Activated CD8-positive, alpha-beta memory T cell treated with anti-CD3 and anti-CD28 coated beads for 1 hour (primary cell): ENCODE measurements around the gene DUSP9.
A peak's percentile ranks its signal among the peaks of the same experiment; 100 is the strongest.

Experiments
- DNase-seq, 2 donors: peaks; one replicate each; pipeline ENCODE4 v3.0.0-alpha.2; 2020; ENCODE audit warnings: low read depth in 1 of 2; ENCODE audit errors: extremely low read depth in 1 of 2

DUSP9 gene

GRCh38 chrX:153647461-153648357, 706 bp downstream of the DUSP9 start:
- DNase-seq, result no peak

- DNase-seq, result no peak
These were observed 1.6 kb downstream of the DUSP9 start for GRCh38 chrX:153648358-153649177.

- no peak for DNase-seq
These were observed 2.3 kb downstream of the DUSP9 start for GRCh38 chrX:153649178-153649914.

- no peak for DNase-seq
These were observed 3.1 kb downstream of the DUSP9 start for GRCh38 chrX:153649915-153650782.

GRCh38 chrX:153650959-153651358, 4.0 kb downstream of the DUSP9 start:
- no peak for DNase-seq

- no peak for DNase-seq
These were observed 4.6 kb downstream of the DUSP9 start for GRCh38 chrX:153651540-153652079.

GRCh38 chrX:153653556-153653955, 6.6 kb downstream of the DUSP9 start:
- DNase-seq, result no peak

GRCh38 chrX:153657161-153657560, 10.2 kb downstream of the DUSP9 start:
- DNase-seq, result no peak

GRCh38 chrX:153659268-153659667, 12.3 kb downstream of the DUSP9 start:
- DNase-seq, result no peak

- DNase-seq, result peak; percentile 13 to 40
These were observed 15.3 kb downstream of the DUSP9 start for GRCh38 chrX:153662266-153662665.

GRCh38 chrX:153665726-153666306, 18.8 kb downstream of the DUSP9 start:
- DNase-seq, result no peak

GRCh38 chrX:153667281-153667955, 20.4 kb downstream of the DUSP9 start:
- DNase-seq, result no peak

GRCh38 chrX:153667956-153668396, 21.0 kb downstream of the DUSP9 start:
- DNase-seq, result peak; percentile 20 to 59

- DNase-seq, result no peak
These were observed 21.6 kb downstream of the DUSP9 start for GRCh38 chrX:153668423-153669173.

- peak in 1 of 2 donors; percentile 17 for DNase-seq
These were observed 22.3 kb downstream of the DUSP9 start for GRCh38 chrX:153669174-153669890.

GRCh38 chrX:153669901-153670731, 23.1 kb downstream of the DUSP9 start:
- no peak for DNase-seq
